Measurements from ENCODE around the gene C1orf232.

- TF ChIP-seq MAX (IDR thresholded peaks at IDR 0.05): no peak
- TF ChIP-seq EP300 (IDR thresholded peaks at IDR 0.05): no peak
- no peak for TF ChIP-seq ELK1 (IDR thresholded peaks at IDR 0.05; ENCODE audit: low read depth, low read length)
- TF ChIP-seq CTCF (IDR thresholded peaks at IDR 0.05): no peak
- no peak for TF ChIP-seq ZNF302 (CRISPR knock-in tag; IDR thresholded peaks at IDR 0.05)
- no peak for TF ChIP-seq RAD21 (conservative IDR thresholded peaks at IDR 0.05 in 1 of 2, IDR thresholded peaks at IDR 0.05 in 1 of 2)
- no peak for TF ChIP-seq REST (IDR thresholded peaks at IDR 0.05)
- TF ChIP-seq CHD4 (IDR thresholded peaks at IDR 0.05; ENCODE audit: borderline replicate concordance): no peak
Observed at GRCh38 chr1:26114165-26114927, 54.4 kb downstream of the C1orf232 start.

Data from A549 (cell line).